ENCODE measurements around the gene ASPHD2. TPM values are rescaled to one million over a fixed set of nuclear protein-coding genes. Genes with fewer than 3 reads are reported as not detected.

ASPHD2 gene
- total and polyA plus RNA-seq, 2 of the 13 experiments (the other 11 are each of a cell fraction or from before 2014, with no cell fraction given) = 0.04 TPM

DNA sequence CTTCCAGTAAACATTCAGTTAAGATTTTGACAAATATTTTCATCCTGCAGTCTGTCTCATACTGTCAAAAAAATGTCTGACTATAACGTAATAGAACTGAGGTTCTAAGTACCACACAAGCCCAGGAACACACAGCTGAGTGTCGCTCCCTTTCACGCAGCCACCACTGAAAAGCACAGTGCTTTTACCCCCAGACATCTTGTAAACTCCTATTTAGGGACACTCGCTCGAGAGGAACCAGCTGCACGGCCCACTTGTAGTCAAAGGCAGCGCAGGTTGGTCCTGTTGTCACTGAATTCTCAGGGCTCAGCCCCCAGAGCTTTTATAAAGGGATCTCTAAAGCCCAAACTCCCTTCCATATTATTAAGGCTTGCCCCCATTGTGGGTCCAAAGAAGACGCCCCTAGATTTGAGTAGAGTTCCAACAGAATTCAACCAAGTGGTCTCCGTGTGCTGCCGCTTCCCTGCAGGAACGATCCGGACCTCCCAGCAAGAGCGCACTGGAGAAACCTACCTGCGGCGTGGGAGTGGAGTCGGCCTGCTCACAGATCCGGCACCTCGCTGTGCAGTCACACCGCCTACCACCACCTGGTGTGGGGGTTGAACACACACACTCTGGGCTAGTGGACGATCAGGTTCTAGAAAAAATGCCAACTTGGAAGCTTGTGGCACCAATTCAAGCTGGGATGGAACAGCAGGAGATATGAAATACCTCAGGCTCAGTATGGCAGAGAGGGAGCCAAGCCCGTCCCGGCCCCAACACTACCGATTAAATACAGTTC, 23.4 kb downstream of the ASPHD2 start:
- no peak for FAIRE-seq
- in situ Hi-C loops (cut with HindIII; ENCODE audit: extremely low pct_ligation_motif_present, low pct_unique_long_range_greater_than_20kb) = no loop called here
- intact Hi-C loops (cut with micrococcal nuclease; ENCODE audit: unreplicated experiment) = no loop called here

More for the DNA sequence above, 23.4 kb downstream of the ASPHD2 start:
- POLR2A ChIA-PET = no interaction called here
- TF ChIP-seq ZNF24 (IDR thresholded peaks at IDR 0.05) (no peak), MZF1 (CRISPR knock-in tag; IDR thresholded peaks at IDR 0.05; ENCODE audit: borderline replicate concordance) (no peak), ZNF556 (CRISPR knock-in tag; IDR thresholded peaks at IDR 0.05; ENCODE audit: borderline replicate concordance) (no peak), YEATS2 (CRISPR knock-in tag; IDR thresholded peaks at IDR 0.05; ENCODE audit: borderline replicate concordance) (no peak), ZNF672 (CRISPR knock-in tag; IDR thresholded peaks at IDR 0.05) (no peak), ZNF136 (CRISPR knock-in tag; IDR thresholded peaks at IDR 0.05; ENCODE audit: low read depth) (no peak), ZNF432 (CRISPR knock-in tag; IDR thresholded peaks at IDR 0.05; ENCODE audit: borderline replicate concordance) (no peak), SALL1 (CRISPR knock-in tag; IDR thresholded peaks at IDR 0.05) (no peak), MBNL3 (CRISPR knock-in tag; conservative IDR thresholded peaks at IDR 0.05) (no peak), SMARCC2 (IDR thresholded peaks at IDR 0.05) (no peak), ZNF335 (CRISPR knock-in tag; IDR thresholded peaks at IDR 0.05) (no peak), ZNF775 (CRISPR knock-in tag; IDR thresholded peaks at IDR 0.05; ENCODE audit: borderline replicate concordance) (no peak), NCOA5 (CRISPR knock-in tag; IDR thresholded peaks at IDR 0.05) (no peak)
- TF ChIP-seq, protein P1, sequence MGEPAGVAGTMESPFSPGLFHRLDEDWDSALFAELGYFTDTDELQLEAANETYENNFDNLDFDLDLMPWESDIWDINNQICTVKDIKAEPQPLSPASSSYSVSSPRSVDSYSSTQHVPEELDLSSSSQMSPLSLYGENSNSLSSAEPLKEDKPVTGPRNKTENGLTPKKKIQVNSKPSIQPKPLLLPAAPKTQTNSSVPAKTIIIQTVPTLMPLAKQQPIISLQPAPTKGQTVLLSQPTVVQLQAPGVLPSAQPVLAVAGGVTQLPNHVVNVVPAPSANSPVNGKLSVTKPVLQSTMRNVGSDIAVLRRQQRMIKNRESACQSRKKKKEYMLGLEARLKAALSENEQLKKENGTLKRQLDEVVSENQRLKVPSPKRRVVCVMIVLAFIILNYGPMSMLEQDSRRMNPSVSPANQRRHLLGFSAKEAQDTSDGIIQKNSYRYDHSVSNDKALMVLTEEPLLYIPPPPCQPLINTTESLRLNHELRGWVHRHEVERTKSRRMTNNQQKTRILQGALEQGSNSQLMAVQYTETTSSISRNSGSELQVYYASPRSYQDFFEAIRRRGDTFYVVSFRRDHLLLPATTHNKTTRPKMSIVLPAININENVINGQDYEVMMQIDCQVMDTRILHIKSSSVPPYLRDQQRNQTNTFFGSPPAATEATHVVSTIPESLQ (CRISPR knock-in tag; conservative IDR thresholded peaks at IDR 0.05) = no peak
- TF ChIP-seq, protein P2, sequence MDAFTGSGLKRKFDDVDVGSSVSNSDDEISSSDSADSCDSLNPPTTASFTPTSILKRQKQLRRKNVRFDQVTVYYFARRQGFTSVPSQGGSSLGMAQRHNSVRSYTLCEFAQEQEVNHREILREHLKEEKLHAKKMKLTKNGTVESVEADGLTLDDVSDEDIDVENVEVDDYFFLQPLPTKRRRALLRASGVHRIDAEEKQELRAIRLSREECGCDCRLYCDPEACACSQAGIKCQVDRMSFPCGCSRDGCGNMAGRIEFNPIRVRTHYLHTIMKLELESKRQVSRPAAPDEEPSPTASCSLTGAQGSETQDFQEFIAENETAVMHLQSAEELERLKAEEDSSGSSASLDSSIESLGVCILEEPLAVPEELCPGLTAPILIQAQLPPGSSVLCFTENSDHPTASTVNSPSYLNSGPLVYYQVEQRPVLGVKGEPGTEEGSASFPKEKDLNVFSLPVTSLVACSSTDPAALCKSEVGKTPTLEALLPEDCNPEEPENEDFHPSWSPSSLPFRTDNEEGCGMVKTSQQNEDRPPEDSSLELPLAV (CRISPR knock-in tag; conservative IDR thresholded peaks at IDR 0.05; ENCODE audit: low read depth) = no peak
- TF ChIP-seq, protein P3, sequence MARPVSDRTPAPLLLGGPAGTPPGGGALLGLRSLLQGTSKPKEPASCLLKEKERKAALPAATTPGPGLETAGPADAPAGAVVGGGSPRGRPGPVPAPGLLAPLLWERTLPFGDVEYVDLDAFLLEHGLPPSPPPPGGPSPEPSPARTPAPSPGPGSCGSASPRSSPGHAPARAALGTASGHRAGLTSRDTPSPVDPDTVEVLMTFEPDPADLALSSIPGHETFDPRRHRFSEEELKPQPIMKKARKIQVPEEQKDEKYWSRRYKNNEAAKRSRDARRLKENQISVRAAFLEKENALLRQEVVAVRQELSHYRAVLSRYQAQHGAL (CRISPR knock-in tag; IDR thresholded peaks at IDR 0.05; ENCODE audit: not compliant biosample characterization) = no peak
- H4K20me1 ChIP-seq (ENCODE audit: insufficient read depth, low read length) = 0 out of 2 replicates have a peak, but pooled peaks cover 2% of the 10 kb centered on the region
- CTCF ChIA-PET (ENCODE audit: low intra/inter-chr PET ratio, low total read pairs) = no interaction called here
- no TSS peak for BruUV-seq (replicated peaks)
- WGBS (ENCODE audit: low lambda C conversion rate) = 99% methylated on average over 22 of the region's 23 CpGs
- no peak overlapping the region for H3K4me2 ChIP-seq (ENCODE audit: low read depth, low read length)
- H3K79me2 ChIP-seq (ENCODE audit: insufficient read depth, low read length) = no peaks in the 10 kb centered on the region
- no peak overlapping the region for H2AFZ ChIP-seq (ENCODE audit: low read length)
- no peaks in the 10 kb centered on the region for H3K9me3 ChIP-seq (ENCODE audit: low read length)
- H3K36me3 ChIP-seq (replicated peaks in 1 of 2; ENCODE audit: control insufficient read depth in 1 of 2, insufficient read depth in 2 of 2, low read length in 2 of 2) = peaks cover 11 to 41% of the 10 kb centered on the region in 2 experiments
- H3K9ac ChIP-seq (ENCODE audit: insufficient read depth, low read depth, low read length) = no peak overlapping the region
- H3K4me3 ChIP-seq (replicated peaks in 1 of 3; ENCODE audit: insufficient read depth in 1 of 3, low read depth in 2 of 3, low read length in 3 of 3) = no peak overlapping the region
- no peak for DNase-seq (ENCODE audit: low spot score)
- ATAC-seq = no peak
- H3K4me1 ChIP-seq (ENCODE audit: insufficient read depth, low read length) = no peaks in the 10 kb centered on the region
- no peaks in the 10 kb centered on the region for H3K27me3 ChIP-seq (ENCODE audit: control insufficient read depth in 1 of 2, insufficient read depth in 2 of 2, low read length in 2 of 2)
- H3K27ac ChIP-seq (ENCODE audit: extremely low read length, insufficient read depth, low read length) = no peak overlapping the region

Measured in HepG2 (cell line).